Measurements from ENCODE around the gene GLDN. TPM values are rescaled to one million over a fixed set of nuclear protein-coding genes. Genes with fewer than 3 reads are reported as not detected.

GLDN gene
- total and polyA plus RNA-seq, 2 of the 8 experiments (the other 6 are each of a cell fraction or from before 2014, with no cell fraction given), result 0.24 to 0.50 TPM

- 93% methylated on average over 1 of the region's 1 CpG; no CpG with 5 or more reads in 1 of the 2 experiments for WGBS, 2 experiments (ENCODE audit: extremely low coverage in 1 of 2, insufficient coverage in 1 of 2, insufficient read length in 1 of 2, insufficient replicate concordance in 2 of 2, low coverage in 1 of 2, low lambda C conversion rate in 2 of 2, missing lambda C conversion rate in 1 of 2)
- POLR2A ChIA-PET (ENCODE audit: partially characterized antibody), result interaction anchor here (0.7 kb wide), 1 partner anchor 11 kb away, joined by 3 read pairs; no protein-coding TSS in a partner anchor
- H3K79me1 ChIP-seq (ENCODE audit: low read depth, low read length), result no peaks in the 10 kb centered on the region
- H3K4me1 ChIP-seq (replicated peaks in 1 of 4; ENCODE audit: control insufficient read depth in 3 of 4, insufficient read depth in 4 of 4, low read length in 3 of 4), result peaks cover 0 to 2% (median 0%) of the 10 kb centered on the region in 4 experiments; a peak in 1 of 7 replicates
- no peak overlapping the region for H2BK15ac ChIP-seq (ENCODE audit: low read length)
- no peak for TF ChIP-seq JUN (IDR thresholded peaks at IDR 0.05; ENCODE audit: low read depth, low read length)
- no peak for TF ChIP-seq CTCF (IDR thresholded peaks at IDR 0.05; ENCODE audit: control extremely low read depth in 1 of 3, insufficient read depth in 1 of 3, low read depth in 1 of 3, low read length in 3 of 3)
- no peak overlapping the region for H3K23ac ChIP-seq (ENCODE audit: insufficient read length)
- H4K91ac ChIP-seq (replicated peaks; ENCODE audit: insufficient read length, low read length), result no peak overlapping the region
- H3K27ac ChIP-seq (ENCODE audit: low read depth, low read length), result no peak overlapping the region
- H3K14ac ChIP-seq (ENCODE audit: insufficient read length), result no peak overlapping the region
- H3K9ac ChIP-seq (replicated peaks in 1 of 4; ENCODE audit: extremely low read depth in 1 of 4, low read depth in 3 of 4, low read length in 3 of 4), result no peak overlapping the region
- no peak overlapping the region for H2BK120ac ChIP-seq (replicated peaks; ENCODE audit: low read depth, low read length)
- H3K9me3 ChIP-seq (ENCODE audit: insufficient read depth in 2 of 2, low read depth in 1 of 2, low read length in 1 of 2), result no peaks in the 10 kb centered on the region
- H3K4me2 ChIP-seq (ENCODE audit: insufficient read depth in 1 of 2, low read depth in 2 of 2, low read length in 2 of 2), result no peak overlapping the region
- no peaks in the 10 kb centered on the region for H4K20me1 ChIP-seq (replicated peaks in 1 of 2; ENCODE audit: control insufficient read depth in 1 of 2, insufficient read depth in 2 of 2, low read length in 2 of 2)
- H4K5ac ChIP-seq (ENCODE audit: insufficient read length, low read depth, low read length), result no peak overlapping the region
- H3K79me2 ChIP-seq (ENCODE audit: control insufficient read depth in 1 of 2, insufficient read depth in 2 of 2, low read length in 2 of 2), result no peaks in the 10 kb centered on the region
- H4K8ac ChIP-seq (ENCODE audit: extremely low read depth, insufficient read depth, low read length), result no peak overlapping the region
- no peaks in the 10 kb centered on the region for H3K23me2 ChIP-seq (ENCODE audit: low read depth, low read length)
- no peak overlapping the region for H3K18ac ChIP-seq (ENCODE audit: extremely low read depth, low read length)
- H2AK5ac ChIP-seq (ENCODE audit: low read depth, low read length), result no peak overlapping the region
- H3K56ac ChIP-seq (replicated peaks; ENCODE audit: insufficient read length, low read depth, low read length), result no peak overlapping the region
- FAIRE-seq (no peak), DNase-seq (ENCODE audit: low read depth in 1 of 2, low spot score in 2 of 2) (no peak)
- CTCF ChIA-PET (ENCODE audit: partially characterized antibody), result interaction anchor here (1.0 to 4.9 kb wide), 6 partner anchors 11 to 208 kb away, joined by 3 to 39 read pairs (median 8); no protein-coding TSS in a partner anchor
- no peak overlapping the region for H3K4me3 ChIP-seq (ENCODE audit: extremely low read depth in 1 of 4, insufficient read depth in 2 of 4, low read depth in 3 of 4, low read length in 4 of 4)
- H2BK5ac ChIP-seq (ENCODE audit: low read depth, low read length), result no peak overlapping the region
- no peak overlapping the region for H2AFZ ChIP-seq (ENCODE audit: low read length)
- no peak overlapping the region for H3K4ac ChIP-seq (replicated peaks; ENCODE audit: insufficient read length, low read depth, low read length)
- H2BK12ac ChIP-seq (ENCODE audit: low read depth, low read length), result no peak overlapping the region
- H3K27me3 ChIP-seq (replicated peaks in 1 of 4; ENCODE audit: control insufficient read depth in 3 of 4, extremely low read depth in 1 of 4, insufficient read depth in 3 of 4, low read length in 3 of 4), result no peaks in the 10 kb centered on the region
- H2BK20ac ChIP-seq (ENCODE audit: low read length), result no peak overlapping the region
- H3K36me3 ChIP-seq (ENCODE audit: control insufficient read depth in 2 of 4, insufficient read depth in 4 of 4, low read length in 3 of 4), result no peaks in the 10 kb centered on the region
Measured at GRCh38 chr15:51371266-51371665, 29.8 kb downstream of the GLDN start.
